ENCODE measurements around the gene TSPEAR.
"Not testable (repeated sequence)": the region's sequence is repeated elsewhere in the genome, so short reads cannot be mapped to it uniquely, and the experiment has no call there.

The TSPEAR gene

DNA sequence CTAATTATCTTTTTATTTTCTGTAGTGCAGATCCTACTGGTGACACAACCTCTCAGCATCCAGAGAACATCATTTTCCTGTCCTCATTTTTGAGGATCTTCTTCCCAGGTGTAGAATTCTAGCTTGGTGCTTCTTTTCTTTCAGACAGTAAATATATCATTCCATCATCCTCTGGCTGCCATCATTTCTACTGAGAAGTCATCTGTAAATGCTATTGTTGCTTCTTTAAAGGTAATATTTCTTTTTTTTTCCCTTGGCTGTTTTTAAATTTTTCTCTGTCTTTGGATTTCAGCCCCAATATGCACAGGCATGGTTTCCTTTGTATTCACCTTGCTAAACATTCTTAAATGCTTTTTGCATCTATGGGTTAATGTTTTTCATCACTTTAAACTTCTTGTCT, 87.8 kb downstream of the TSPEAR start:
- DNase-seq, result no peak

DNA sequence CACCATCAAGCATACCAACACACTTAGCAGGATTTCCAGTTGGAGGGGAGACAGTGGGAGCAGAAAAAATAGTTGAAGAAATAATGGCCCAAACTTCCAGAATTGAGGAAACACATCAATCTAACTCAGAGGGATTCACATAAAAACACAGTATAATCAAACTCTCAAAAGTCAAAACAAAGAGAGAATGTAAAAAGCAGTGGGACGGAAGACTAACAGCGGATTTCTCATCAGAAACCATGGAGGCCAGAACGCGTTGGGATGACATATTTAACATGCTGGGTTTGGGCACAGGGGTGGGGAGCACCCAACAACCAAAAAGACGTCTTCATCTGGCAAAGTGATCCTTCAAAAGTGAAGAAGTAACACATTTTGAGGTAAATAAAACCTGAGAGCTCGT, 91.5 kb downstream of the TSPEAR start:
- DNase-seq, result no peak

DNA sequence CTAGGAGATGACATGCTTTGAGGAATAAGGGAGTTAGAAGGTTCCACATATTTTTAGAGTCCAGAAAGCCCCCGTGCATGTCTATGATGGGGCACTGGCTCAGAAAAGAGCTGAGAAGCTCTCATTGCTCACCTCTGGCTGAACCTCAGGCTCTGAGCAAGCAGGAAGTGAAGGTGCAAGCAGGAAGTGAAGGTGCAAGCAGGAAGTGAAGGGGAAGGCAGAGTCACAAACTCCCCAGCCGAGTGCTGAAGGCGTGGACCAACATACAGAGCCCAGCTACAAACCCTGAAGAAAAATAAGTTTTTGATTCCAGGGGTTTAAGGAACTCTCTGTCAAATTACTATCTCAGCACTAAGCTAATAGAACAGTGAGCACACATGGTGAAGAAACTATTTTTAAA, 92.5 kb downstream of the TSPEAR start:
- DNase-seq, result no peak

DNA sequence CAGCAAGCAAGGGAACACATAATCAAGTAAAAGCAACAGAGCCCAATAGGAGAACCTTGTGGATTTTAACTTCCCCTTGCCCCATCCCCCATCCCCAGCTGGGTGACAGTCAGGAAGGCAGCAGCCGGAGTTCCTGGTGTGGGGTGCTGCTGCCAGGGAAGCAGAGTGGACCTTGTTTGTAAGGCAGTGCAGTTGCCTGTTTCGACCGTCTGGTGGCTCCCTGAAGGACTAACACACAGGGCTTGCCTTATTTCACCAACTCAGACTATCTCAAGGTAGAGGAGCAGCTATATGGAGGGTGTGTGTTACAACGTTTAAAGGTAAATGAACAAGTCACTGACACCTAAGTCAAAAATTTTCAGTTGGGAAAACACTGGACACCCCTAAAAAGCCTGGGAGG, 92.9 kb downstream of the TSPEAR start:
- no peak for DNase-seq

DNA sequence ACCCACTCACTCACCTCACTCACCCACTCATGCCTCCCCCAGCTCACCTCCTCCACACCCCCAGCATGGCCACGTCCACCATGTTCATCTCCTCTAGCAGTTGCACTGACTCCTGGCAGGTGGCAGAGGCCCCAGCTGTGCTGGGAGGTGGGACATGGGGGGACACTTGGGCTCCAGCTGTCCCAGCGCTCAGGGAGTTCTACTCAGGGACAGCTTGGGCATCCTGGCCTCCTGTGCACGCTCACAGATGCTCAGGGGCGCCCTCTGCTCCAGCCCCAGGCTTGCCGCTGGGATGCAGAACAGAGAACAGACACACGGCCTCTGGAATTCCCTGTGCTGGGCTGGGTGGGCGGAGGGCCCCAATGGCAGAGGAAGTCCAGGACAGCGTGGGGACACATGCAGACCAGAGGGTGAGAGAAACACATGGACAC, 94.3 kb downstream of the TSPEAR start:
- no peak for DNase-seq

DNA sequence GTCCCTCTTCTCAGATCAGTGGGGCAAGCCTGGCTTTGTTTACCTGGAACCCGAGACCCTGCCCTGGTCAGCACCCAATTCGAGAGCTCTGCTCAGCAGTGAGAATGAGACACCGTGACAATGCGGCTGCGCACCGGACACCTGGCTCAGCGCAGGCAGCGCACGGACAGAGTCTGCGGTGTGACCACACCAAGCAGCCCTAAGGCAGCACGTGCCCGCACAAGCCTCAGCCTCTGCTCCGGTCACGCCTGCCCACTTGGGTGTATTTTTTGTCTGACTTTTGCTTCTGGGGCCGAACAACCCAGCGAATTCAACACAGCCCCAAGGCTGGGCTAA, 94.8 kb downstream of the TSPEAR start:
- DNase-seq, result no peak

DNA sequence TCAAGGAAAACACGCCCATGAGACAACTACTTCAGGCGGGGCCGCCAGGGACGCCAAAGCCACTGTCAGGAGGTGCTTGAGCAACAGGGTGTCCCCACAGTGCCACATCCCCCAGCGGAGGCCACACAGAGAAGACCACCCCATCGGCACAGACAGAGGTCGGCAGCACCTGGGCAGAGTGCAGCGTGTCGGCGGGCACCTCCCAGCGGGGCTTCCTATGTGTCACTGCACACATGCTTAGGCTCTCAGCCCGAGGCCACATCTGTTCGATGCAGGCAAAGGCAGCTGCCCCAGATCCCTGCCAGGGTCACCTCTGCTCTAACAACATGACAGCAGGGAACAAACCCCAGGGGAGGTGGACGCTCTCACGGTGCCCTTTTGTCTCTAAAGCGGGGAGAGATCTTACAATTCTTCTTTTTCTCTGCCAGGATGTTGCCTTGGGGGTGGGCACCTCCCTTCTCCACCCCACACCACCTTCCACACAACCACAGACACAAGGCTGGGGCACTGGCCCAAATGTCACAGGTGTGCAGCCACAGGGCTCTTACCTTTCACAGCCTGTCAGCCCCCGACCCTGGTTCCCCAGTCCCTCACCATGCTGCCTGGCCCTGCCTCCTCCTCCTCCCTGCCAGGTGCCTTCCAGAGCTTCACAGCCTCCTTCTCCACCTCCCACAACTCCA, 95.3 kb downstream of the TSPEAR start:
- DNase-seq, result no peak

DNA sequence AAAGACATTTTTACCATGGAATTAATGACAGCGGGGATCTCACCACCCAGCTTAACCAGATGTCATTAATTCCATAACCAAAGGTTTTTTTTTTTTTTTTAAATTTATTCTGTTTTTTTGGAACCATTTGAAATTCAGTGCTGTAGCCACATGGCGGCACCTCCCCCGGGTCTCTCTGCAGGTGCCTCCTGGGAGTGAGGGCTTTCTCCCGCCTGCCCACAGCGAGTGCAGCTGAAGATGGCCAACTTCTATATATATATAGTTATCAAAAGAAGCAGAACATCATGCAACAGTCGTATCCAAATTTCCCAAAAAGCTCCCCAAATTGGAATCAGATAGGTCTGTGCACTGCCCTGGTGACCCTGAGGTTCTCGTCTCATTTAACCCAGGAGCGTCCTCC, 95.9 kb downstream of the TSPEAR start:
- DNase-seq, result no peak

DNA sequence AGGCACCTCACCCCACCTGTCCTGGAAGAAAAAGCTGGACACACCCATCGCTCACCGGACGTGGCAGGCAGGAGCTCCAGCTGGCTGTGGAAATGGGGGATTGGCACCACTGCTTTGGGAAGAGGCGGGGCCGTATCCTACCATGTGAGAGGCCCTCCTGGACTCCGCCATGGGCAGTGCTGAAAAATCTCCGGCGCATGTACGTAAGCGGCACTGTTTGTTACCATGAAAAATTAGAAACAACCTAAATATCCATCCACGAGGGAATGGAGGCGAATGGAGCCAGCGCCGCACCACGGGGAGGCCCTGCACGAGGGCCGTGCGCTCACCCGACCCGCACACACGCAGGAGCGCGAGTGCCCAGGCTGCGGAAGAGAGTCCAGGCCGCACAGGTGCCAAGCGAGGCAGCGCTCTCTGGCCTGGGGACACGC, 96.4 kb downstream of the TSPEAR start:
- DNase-seq, result no peak

DNA sequence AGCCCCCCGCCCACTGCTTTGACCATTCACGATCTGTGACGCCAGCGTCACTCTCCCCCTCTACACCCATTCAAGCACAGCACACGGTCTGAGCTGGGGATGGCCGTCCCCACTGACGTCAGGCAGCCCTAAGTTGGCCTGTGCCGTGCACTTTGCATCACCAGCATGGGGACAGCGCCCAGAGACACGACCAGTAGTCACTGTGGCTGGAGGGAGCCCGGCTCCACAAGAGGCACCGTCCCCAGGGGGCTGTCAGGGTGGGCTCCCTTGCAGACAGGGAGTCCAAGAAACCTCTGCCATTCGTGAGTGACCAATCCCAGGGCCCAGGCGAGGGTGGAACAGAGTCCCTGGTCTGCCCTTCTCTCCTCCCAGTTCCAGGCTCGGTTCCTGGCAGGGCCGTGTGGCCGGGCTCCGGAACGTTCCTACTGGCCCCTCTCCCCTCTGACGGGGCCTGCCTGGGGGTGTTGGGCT, 97.2 kb downstream of the TSPEAR start:
- DNase-seq, result no peak

DNA sequence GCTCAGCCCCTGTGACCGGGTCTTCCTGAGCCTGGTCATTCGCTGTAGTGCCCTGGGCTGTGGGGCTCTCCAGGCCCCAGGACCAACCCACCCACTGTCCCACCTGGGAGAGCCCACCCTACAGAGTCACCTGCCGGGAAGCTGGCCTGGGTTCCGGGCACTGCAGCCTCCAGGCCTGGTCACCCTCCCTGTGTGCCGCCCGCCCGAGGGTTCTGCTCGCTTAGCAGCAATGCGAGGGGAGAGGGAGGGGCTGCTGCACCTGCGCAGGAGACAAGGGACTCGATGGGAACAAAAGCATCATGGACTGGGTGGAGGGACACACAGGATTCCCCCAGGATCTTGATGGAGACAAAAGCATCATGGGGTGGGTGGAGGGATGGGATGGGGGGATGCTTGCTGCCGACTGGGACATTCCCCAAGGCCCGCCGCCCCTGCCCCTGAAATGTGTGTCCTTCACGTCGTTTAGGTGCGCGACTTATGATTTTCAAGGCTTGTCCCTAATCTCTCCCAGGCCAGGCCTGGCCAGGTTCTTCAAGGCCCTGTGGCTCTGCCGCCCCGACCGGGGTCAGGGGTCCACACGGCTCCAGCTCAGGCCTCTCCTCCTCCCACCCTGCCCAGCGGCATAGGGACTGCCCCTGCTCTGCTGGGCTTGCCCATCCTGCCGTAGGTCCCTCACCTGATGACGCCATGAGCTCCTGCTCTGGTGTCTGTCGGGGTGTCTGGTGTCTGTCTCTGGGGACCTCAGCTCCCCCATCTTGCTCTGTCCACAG, 97.8 kb downstream of the TSPEAR start:
- DNase-seq, result no peak

DNA sequence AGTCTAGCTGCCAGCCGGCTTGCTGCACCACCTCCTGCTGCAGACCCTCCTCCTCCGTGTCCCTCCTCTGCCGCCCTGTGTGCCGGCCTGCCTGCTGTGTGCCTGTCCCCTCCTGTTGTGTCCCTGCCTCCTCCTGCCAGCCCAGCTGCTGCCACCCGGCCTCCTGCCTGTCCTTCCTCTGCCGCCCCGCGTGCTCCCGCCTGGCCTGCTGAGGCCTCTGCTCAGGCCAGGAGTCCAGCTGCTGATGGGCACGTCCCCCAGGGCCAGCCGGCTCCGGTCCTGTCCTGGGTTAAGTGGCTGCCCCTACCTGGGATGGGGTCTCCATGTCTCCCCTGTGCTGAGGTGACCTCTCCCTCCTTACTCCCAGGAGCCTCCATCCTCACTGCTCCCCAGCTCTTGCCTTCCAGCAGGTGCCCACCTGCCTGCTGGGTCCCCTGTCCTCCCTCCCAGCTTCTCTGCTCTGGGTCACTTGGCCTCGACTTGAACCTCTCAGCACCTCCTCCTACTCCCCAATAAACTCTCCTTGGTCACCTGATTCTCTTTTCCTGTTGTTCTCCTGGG, 98.6 kb downstream of the TSPEAR start:
- no peak for DNase-seq

DNA sequence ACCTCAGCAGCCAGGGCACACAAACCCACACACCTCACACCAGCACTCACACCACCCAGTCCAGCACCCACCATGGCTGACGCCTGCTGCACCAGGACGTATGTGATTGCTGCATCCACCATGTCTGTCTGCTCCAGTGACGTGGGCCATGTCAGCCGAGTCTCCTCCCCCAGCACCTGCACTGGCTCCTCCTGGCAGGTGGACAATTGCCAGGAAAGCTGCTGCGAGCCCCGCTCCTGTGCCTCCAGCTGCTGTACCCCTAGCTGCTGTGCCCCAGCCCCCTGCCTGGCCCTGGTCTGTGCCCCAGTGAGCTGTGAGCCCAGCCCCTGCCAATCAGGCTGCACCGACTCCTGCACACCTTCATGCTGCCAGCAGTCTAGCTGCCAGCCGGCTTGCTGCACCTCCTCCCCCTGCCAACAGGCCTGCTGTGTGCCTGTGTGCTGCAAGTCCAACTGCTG, 99.3 kb downstream of the TSPEAR start, which contains the start of gene KRTAP10-8:
TSS of gene KRTAP10-8 (plus strand) at position 51 of the 458 bp plus-strand sequence. CDS start at position 73, 22 bp downstream.
- no peak for DNase-seq

DNA sequence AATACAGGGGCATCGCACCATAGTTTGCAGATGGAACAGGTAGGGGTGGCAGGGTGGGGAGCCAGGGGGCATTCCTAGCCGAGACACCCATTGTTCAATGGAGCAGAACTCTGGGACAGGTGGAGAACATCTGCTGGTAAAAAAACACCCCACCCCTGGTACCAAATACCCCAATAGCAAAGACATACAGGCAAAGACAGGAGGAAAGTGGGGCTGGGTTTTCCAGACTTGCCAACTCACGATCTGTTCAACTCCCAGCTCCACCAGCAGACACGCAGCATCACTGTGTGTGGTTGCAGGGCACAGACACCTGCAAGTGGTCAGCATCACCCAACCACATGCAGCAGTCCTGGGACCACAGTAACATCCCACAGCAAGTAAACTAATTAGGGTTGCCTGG, 99.8 kb downstream of the TSPEAR start:
- DNase-seq, result no peak

DNA sequence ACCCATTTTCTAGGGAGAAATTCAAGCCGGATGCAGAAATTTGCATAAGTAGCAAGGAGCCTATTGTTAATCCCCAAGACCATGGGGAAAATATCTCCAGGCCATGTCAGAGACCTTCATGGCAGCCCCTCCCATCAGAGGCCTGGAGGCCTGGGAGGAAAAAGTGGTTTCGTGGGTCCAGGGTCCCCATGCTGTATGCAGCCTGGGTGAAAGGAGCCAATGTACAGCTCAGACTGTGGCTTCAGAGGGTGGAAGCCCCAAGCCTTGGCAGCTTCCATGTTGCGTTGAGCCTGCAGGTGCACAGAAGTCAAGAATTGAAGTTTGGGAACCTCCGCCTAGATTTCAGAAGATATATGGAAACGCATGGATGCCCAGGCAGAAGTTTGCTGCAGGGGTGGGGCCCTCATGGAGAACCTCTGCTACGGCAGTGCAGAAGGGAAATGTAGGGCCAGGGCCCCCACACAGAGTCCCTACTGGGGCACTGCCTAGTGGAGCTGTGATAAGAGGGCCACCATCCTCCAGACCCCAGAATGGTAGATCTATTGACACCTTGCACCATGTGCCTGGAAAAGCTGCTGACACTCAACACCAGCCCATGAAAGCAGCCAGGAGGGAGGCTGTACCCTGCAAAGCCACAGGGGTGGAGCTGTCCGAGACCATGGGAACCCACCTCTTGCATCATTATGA, 101.1 kb downstream of the TSPEAR start:
- DNase-seq, result not testable (repeated sequence)

DNA sequence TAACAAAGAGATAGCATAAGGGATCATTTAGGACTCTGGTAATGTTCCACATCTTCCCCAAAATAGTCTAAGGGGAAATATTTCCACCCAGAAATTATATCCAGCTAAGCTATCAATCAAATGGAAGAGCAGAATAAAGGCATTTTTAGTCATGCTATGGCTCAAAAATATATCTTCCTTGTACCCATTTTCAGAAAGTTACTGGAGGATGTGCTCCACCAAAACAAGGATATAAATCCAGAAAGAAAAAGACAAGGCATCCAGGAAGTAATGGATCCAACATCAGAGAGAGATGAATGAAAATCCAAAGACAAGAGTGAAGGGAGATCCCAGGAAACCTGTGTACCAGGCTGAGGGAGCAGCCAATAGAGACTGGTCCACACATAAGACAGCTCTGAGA, 102.2 kb downstream of the TSPEAR start:
- no peak for DNase-seq

DNA sequence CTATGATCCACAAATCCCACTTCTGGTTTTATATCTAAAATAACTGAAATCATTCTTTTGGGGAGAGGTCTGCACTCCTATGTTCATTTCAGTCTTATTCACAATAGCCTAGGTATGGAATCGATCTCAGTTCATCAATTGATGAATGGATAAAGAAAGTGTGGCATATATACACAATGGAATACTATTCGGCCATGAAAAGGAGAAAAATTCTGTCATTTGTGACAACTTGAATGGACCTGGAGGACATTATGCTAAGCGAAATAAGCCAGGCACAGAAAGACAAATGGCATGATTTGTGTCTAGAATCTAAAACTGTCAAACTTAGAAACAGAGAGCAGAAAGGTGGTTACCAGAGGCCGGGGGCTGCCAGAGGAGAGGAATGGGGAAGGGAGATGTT, 104.9 kb downstream of the TSPEAR start:
- DNase-seq, result no peak

DNA sequence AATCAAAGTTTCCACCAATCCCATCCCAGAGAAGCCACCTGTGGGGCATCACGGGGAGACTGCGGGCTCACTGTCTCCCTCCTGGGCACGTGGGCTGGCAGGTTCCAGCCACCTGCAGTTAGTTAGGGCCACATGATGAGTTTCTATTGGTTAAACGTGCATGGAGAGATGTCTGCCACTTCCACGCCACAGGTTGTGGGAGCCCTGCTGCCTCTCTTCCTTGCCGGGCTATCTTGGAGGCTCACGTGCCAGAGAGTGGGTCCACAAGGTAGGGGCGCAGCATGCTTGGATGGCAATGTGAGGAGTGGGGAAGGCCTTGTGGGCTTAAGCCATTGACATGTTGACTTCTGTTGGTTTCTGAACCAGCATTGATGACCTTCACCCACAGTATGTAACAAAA, 107.5 kb downstream of the TSPEAR start:
- no peak for DNase-seq

DNA sequence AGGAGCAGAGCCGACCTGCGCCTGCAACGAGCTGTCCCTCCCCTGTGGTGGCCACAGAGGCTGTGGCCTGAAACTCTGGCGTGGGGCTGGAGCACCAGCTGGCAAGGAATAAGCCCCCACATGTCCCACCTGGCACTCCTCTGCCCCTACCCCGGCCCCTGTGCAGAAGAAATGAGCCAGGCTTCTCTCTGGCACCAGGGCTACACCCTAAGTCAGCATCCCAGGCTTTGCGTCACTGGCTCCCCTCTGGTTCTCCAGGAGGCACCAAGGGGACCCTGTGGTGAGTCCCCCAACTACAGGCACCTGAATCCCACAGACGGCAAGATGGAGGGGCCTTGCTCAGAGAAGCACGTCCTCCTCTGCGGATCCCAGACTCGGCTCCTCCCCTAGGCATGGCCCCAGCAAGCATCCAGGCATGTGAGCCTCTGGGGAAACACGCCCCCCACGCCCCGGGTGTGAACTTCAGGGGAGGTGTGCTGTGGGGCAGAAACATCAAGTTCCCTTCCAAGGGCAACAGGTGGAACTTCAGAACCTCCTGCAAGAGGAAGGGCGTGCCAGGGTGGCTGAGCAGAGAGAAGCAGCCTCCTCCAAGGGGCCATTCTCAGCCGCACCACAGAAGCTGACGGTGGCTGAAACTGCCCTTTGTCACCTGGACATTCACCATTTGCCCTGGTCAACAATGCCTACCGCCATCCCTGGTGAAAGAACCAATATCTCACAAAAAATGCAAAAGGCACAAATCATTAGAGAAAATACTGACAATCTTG, 108.1 kb downstream of the TSPEAR start:
- DNase-seq, result no peak

DNA sequence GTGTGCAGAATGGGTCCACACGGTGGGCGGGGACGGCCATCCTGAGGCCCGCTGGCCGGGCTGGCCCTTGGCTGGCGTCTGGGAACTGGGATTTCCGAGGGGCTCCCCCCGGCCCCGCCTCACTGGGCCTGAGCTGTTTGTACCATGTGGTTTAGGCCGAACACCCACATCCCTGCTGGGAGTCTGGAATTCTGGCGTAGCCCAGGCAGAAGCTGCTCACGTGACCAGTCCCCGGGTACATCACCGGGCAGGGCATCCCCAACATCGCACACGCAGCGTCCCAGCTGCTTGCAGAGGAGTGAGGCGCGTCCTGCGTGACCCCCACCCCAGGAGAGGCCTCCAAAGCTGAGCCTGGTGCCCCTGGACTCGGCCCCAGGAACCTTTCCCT, 108.9 kb downstream of the TSPEAR start:
- DNase-seq, result no peak

DNA sequence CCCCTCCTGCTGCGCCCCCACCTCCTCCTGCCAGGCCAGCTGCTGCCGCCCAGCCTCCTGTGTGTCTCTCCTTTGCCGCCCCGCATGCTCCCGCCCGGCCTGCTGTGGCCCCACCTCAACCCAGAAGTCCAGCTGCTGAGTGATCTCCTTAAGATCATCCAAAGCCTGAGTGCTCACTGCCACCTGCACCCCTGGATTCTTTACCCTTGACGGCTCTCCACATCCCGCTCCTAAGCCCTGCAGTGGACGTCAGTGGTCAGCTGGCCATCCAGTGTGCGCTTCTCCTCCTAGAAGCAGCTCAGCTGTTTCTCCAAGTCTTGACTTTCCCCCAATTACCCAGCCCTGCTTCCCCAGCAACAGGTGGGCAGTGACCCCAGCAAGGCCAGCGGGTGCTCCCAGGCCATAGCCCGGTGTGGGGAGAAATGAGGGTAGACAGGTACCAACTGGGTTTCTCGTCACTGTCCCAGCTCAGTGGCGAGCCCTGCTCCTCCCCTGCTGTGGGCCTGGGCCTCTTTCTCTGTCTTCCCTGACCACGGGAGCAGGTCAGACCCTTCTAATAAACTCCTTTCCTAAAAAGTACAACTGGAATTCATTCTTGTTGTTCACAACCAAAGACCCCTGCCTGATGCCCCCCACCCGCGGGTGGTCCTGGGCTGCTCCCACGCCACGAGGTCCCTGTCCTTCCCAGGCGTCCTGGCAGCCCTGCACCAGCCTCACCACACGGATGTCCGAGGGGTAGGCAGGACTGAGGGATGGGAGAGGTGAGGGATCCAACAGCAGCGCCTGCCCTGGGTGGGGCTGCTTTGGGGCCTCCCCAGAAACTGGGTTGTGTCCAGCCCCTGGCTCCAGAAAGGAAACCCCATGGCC, 109.5 kb downstream of the TSPEAR start:
- no peak for DNase-seq

DNA sequence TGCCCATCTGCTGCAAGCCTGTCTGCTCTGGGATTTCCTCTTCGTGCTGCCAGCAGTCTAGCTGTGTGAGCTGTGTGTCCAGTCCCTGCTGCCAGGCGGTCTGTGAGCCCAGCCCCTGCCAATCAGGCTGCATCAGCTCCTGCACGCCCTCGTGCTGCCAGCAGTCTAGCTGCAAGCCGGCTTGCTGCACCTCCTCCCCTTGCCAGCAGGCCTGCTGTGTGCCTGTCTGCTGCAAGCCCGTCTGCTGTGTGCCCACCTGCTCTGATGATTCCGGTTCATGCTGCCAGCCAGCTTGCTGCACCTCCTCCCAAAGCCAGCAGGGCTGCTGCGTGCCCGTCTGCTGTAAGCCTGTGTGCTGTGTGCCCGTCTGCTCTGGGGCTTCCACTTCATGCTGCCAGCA, 110.3 kb downstream of the TSPEAR start:
- DNase-seq, result not testable (repeated sequence)
